Choroid plexus epithelial cell (primary cell): ENCODE results near the gene SERGEF.
A peak's percentile ranks its signal among the peaks of the same experiment; 100 is the strongest.

ENCODE experiments used
- DNase-seq: peaks from one replicate; pipeline ENCODE4 v3.0.0-alpha.2; 2010; ENCODE audit warnings: low read depth
- H3K4me3 ChIP-seq: 2 replicates; pipeline ENCODE4 v1.5.1; 2011; ENCODE audit warnings: low read depth, mild to moderate bottlenecking, control low read depth, low read length, moderate library complexity
- TF ChIP-seq, protein P1 (sequence below): conservative IDR thresholded peaks from 2 replicates; pipeline ENCODE4 v1.5.1; 2011; ENCODE audit warnings: low read depth, mild to moderate bottlenecking, control low read depth, inconsistent platforms, low read length, moderate library complexity

Gene SERGEF

DNA sequence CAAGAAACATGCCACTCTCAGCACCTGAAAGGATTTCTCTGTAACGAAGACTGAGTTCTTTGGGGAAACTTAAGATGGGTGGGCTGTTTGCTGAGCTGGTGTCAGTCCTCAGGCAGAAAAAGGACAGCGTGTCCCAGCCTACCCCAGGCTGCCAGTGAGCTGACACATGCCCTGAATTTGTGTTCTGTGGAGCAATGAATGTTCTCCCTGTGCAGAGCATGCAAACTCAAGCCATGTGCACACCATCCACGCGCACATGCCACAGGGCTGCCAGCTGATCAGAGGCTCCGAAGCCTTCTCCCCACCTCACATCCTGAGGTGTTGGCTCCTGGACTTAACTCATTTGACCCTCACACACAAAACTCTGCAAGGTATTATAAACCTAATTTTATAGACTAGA is 173.4 kb downstream of the SERGEF start:
- TF ChIP-seq, protein P1, sequence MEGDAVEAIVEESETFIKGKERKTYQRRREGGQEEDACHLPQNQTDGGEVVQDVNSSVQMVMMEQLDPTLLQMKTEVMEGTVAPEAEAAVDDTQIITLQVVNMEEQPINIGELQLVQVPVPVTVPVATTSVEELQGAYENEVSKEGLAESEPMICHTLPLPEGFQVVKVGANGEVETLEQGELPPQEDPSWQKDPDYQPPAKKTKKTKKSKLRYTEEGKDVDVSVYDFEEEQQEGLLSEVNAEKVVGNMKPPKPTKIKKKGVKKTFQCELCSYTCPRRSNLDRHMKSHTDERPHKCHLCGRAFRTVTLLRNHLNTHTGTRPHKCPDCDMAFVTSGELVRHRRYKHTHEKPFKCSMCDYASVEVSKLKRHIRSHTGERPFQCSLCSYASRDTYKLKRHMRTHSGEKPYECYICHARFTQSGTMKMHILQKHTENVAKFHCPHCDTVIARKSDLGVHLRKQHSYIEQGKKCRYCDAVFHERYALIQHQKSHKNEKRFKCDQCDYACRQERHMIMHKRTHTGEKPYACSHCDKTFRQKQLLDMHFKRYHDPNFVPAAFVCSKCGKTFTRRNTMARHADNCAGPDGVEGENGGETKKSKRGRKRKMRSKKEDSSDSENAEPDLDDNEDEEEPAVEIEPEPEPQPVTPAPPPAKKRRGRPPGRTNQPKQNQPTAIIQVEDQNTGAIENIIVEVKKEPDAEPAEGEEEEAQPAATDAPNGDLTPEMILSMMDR: no peak
- no peak overlapping the region for H3K4me3 ChIP-seq
- no peak for DNase-seq

DNA sequence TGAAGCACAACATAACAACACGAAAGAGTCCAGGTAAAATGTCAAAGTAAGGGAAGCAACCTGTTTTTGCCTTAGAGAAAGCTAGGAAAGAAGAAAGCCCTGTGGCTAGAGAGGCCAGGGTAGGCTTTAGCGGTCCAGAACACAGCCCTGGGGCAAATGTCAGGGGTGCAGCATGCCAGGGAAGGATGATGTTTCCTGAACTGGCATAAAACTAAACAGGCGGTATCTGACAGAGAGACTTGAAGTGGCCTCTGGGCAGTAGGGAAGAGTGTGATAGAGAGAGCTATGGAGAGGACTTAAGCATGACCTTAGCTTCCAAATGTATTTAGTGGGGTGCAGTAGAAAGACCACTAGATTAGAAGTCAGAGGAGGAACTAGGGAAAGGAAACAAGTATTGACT is 174.7 kb downstream of the SERGEF start:
- H3K4me3 ChIP-seq: no peak overlapping the region
- TF ChIP-seq, protein P1: no peak
- no peak for DNase-seq

DNA sequence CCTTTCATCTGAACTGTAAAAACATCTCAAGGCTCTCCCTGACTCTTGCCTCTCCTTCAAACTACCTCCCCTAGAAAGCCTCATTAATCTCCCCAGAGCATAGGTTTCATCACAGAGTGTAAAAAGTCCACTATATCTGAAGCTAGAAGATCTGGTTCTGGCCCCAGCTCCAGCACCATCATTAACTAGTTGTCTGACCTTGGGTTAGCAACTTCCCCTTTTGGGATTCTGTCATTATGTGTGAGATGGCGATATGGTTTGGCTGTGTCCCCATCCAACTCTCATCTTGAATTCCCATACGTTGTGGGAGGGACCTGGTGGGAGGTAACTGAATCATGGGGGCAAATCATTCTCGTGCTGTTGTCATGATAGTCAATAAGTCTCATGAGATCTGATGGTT is 181.0 kb downstream of the SERGEF start:
- TF ChIP-seq, protein P1: no peak
- DNase-seq: no peak
- no peak overlapping the region for H3K4me3 ChIP-seq

DNA sequence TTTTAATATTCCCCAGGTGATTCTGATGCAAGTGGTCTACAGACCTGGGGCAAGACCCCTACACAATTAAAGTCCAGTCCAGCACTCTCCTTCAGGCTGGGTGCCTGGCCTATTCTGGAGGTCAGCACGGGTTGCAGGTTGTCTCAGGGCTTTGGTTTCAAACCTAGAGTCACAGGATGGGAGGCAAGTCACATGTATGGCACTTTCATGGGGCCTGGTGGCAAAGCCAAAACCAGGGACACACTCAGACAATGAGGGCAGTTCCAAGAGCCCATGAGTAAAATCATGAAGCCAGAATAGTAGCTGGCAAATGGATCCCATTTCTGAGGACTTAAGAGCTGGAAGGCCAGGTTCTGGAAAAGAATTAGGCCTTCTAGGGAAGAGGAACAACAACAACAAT is 181.6 kb downstream of the SERGEF start:
- no peak for DNase-seq
- TF ChIP-seq, protein P1: no peak
- no peak overlapping the region for H3K4me3 ChIP-seq

DNA sequence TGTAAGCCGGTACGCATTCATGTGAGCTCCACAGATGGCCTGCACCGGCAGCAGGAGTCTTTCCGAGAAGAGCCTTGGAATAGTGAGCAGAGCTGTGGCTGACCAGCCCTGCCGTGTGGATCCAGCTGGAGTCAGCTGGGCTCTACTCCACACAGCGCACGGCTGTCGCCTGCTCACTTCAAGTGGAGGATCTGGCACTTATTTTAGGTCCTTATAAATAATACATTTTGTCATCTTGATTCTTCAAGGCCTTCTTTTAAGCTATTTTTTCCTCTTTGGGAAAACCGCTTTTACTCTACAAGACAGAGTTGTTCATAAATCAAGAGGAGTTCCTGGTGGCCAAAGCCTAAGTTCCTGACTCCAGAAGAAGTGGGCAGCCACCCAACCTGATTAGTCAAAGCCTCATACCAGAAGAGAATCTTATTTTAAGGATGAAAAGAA is 184.5 kb downstream of the SERGEF start:
- H3K4me3 ChIP-seq: no peak overlapping the region
- no peak for DNase-seq
- TF ChIP-seq, protein P1: no peak

DNA sequence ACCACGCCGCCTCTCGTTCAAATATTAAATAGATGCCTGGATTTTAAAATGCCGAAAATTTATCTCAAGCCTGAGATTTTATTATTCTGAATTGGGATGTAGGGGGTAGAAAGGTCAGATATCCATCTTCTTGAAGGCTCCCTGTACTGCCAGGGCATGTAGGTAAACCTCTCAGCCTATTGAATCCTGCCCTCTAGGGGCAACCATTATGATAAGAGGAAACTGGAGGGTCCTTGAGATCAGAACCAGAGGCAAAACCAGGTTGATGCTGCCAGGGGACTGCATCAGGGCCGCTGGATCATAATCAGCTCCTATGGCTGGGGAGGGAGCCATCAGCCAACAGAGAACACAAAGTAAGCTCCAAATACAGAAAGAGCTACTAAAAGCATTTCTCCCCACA is 185.8 kb downstream of the SERGEF start:
- TF ChIP-seq, protein P1: peak; percentile 36
- DNase-seq: no peak
- no peak overlapping the region for H3K4me3 ChIP-seq

DNA sequence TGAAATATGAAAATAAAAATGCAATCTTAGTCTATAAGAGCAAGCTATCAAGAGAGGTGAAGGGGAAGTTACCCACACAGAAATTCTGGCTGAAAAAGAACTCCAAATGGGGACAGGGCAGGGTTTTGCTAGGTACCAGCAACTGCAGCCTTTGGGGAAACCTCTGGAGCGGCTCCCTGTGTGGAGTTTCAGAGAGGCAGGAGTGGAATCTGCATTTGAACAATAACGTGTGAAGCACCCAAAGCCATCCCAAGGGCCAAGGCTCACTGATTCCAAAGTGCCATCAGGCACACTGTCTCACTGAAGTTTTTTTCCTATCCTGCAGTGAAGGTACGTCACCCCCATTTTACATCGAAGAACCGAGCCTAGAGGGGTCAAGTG is 190.5 kb downstream of the SERGEF start:
- no peak overlapping the region for H3K4me3 ChIP-seq
- TF ChIP-seq, protein P1: no peak
- DNase-seq: no peak
